SK-MEL-5 (cell line): ENCODE measurements around the gene EIF2D. TPM values are rescaled to one million over a fixed set of nuclear protein-coding genes. Genes with fewer than 3 reads are reported as not detected.
"Not testable (repeated sequence)": the region's sequence is repeated elsewhere in the genome, so short reads cannot be mapped to it uniquely, and the experiment has no call there.

ENCODE experiments used
- DNase-seq: peaks from one replicate; pipeline ENCODE4 v3.0.0-alpha.2; 2016; ENCODE audit warnings: low read depth, low spot score
- in situ Hi-C: cut with HindIII; loops from 2 replicates; pipeline ENCODE4 v1.10.0; 2016; ENCODE audit warnings: low sequenced_read_pairs, high pct_unique_total_duplicates, low pct_unique_long_range_greater_than_20kb
- total RNA-seq: library from RNA; depleted of rRNA; stranded (reverse); fragments of >200 nt; shearing (Covaris generic); gene quantifications from 2 replicates; pipeline ENCODE4 v1.2.3, GENCODE V29; 2014

The EIF2D gene
- total RNA-seq, 1 experiment from 2014 or later, result 58.7 TPM

DNA sequence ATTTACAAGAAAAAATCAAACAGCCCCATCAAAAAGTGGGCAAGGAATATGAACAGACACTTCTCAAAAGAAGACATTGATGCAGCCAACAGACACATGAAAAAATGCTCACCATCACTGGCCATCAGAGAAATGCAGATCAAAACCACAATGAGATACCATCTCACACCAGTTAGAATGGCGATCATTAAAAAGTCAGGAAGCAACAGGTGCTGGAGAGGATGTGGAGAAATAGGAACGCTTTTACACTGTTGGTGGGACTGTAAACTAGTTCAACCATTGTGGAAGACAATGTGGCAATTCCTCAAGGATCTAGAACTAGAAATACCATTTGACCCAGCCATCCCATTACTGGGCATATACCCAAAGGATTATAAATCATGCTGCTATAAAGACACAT lies 29.8 kb upstream of the EIF2D start:
- in situ Hi-C loops, result not testable (repeated sequence)

DNA sequence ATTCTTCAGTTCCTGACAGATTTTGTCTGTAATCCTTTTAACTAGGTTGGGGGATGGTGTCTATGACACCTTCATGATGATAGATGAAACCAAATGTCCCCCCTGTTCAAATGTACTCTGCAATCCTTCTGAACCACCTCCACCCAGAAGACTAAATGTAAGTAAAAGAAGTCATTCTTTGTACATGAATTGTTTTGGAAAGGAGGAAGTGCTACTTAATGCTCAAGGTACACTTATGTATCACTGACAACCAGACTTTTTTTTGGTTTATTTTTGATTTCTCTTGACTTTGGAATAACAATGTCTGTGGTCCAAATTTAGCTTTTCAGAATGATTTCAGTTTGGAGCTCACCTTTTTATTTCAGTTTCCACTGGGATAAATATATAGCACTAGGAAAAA lies 25.3 kb upstream of the EIF2D start:
- in situ Hi-C loops, result no loop called here

More for the DNA sequence above, 29.8 kb upstream of the EIF2D start:
- DNase-seq, result not testable (repeated sequence)

DNA sequence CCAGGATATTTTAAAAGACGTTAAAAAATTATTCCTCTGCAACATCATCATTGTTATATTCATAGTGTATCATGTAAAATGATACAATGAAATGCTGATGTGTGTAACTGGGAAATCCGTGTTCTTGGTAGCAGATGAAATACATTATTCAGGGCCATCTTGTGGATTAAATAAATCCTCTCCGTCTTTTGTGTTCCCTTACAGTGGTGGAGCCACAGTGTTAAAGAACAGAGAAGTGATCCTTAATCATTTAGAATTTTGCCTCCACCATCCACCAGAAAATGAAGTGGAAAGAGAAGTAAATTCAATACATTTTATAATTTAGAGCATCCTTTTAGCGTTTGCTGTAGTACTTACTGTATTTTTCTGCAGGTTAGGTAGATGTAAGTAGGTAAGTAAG lies 24.4 kb upstream of the EIF2D start:
- no peak for DNase-seq
- in situ Hi-C loops, result no loop called here

More for the DNA sequence above, 25.3 kb upstream of the EIF2D start:
- no peak for DNase-seq

DNA sequence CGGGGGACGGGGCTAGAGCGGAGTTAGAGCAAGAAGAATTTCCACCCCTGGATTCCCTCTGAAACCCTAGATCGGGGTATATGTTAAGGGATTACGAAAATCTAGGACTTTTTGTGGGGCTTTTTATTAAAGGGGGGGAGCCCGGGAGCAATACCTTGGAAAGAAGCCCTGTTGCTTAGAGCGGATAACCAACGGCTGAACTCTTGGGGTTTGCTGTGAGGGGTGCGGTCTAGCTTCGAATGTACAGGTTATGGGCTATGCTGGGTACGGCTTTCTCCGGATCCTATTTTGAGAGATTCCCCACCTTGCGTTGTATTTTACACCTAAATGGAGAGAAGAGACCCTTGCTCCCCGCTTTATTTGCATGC lies 23.7 kb upstream of the EIF2D start:
- in situ Hi-C loops, result no loop called here
- DNase-seq, result no peak

DNA sequence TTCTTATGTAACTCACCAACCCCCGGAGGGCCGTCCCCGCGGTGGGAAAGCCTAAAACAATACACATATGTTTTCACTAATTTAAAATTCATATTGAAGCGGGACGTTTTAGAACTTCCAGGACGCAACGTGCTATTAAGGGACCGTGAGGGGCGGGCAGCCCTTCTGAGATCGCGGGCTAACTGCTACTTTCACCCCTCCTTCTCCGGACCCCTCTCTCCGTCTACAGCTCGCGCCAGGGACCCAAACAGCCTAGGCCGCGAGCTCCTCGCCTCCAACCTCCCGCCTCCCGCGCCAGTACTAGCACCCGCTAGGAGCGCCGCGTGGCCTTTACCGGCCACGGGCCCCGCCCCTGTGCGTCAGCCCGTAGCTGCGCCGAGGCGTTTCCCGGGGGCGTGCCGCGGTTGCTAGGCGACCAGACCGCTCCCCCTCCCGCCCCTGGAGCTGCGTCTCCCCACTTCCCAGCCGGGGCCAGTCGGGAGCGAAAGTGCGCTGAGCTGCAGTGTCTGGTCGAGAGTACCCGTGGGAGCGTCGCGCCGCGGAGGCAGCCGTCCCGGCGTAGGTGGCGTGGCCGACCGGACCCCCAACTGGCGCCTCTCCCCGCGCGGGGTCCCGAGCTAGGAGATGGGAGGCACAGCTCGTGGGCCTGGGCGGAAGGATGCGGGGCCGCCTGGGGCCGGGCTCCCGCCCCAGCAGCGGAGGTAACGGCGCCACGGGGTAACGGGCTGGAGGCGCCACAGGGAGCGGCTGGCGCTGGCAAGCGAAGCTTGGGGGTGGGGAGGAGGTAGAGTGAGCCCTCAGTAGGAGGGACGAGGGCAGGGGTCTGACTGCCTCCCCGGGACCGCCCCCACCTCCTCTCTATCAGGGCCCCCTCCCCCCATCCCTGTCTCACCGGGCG lies 23.1 kb upstream of the EIF2D start, which contains the start of gene DYRK3:
Gene DYRK3, plus strand, starts transcription at position 457 of the 898 bp plus-strand sequence. Its CDS starts 168 bp downstream, at position 625.
- in situ Hi-C loops, result no loop called here
- peak; percentile 90 for DNase-seq

DNA sequence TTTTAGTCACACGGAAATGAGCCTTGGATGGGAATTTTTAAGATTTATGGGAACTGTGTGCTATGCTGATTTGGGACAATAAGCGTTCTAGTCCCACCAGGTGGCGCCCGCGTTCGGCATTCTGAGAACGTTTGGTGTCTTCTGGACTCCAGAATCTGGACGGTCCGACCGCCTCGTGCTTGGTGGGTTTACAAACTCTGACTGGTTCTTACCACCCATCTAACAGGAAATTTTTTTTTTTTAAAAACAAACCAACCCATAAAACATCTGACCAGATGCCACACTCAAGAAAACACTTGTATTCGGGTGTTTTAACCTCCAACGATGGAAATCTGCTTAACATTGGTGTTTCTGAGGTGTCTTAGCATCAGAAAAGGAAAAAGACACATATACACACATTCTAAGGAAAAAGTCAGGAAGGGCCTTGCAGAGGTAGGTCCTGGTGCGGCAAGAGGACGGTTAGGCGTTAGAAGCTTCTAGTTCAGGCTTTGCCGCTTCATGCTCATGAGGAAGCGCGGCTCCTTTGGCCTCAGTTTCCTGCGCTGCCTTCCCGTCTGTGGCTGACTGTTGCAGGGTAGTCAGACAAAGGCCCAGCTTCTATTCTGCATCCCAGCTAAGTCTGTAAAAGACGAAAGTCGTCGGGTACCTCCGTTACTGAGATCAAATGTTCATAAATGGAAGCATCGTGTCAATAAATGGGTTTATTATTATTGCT lies 22.3 kb upstream of the EIF2D start:
- in situ Hi-C loops, result no loop called here
- peak; percentile 96 for DNase-seq

DNA sequence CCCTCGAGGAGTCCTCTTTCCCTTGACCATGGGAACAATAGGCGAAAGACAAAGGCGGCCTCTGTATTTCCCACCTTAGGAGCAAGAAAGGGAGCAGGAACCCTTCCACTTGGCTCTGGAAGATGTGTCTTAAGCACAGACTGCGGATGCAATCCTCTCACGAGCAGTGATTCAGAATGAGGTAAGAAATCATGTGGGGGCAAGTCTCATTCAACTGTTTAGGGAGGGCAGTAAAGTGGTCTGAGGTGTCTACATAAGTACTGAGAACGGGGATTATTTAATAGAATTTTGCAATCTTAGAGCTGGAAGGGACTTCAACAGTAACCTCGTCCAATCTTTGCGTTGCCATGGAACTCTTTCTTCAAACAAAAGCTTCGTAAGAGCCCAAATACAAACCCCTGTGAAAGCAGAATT lies 21.4 kb upstream of the EIF2D start:
- in situ Hi-C loops, result no loop called here

DNA sequence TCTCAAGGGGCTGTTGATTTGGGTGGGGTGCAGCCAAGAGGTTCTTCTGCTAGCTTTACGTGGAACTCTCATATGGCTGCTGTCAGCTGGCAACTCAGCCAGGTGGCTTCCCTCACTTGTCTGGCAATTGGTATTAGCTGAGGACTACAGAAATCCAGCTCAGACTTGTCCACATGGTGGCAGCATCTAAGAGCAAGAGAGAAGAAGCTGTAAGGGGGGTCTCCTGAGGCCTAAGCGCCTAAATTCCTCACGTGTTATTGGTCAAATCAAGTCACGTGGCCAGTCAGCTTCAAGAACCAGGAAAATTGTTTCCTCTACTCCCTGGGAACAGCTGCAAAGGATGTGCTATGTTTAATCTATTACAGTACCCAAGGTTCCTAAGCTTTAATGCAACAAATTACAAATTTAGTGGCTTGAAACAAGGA lies 18.8 kb upstream of the EIF2D start:
- DNase-seq, result peak; percentile 94
- in situ Hi-C loops, result no loop called here

More for the DNA sequence above, 21.4 kb upstream of the EIF2D start:
- DNase-seq, result peak; percentile 84

DNA sequence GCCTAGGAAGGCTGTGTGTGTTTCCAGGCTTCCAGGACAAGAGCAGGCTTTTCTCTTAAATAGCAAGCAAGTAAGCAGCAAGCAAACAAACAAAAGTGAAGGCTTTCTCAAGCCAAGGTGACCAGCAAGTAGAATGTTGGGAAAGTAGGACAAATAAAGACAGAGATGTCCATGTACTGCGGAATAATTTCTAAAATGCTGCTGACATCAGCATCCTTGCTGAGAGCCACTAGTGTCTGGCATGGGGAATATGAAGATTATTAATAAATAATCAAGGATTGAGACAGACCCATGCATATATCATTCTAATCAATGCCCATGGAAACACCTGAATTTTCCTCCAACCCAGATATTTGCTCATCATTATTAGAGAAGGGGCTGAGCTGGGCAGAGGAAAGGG lies 16.7 kb upstream of the EIF2D start:
- in situ Hi-C loops, result no loop called here
- no peak for DNase-seq

DNA sequence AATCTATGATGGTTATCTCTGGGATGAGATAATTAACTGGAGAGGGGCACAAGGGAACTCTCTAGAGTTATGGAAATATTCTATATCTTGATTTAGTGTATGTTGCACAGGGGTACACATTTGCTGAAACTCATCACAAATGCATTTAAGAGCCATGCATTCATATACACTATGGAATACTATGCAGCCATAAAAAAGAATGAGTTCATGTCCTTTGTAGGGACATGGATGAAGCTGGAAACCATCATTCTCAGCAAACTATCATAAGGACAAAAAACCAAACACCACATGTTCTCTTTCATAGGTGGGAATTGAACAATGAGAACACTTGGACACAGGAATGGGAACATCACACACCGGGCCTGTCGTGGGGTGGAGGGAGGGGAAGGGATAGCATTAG lies 14.1 kb upstream of the EIF2D start:
- in situ Hi-C loops, DNase-seq: not testable (repeated sequence)

DNA sequence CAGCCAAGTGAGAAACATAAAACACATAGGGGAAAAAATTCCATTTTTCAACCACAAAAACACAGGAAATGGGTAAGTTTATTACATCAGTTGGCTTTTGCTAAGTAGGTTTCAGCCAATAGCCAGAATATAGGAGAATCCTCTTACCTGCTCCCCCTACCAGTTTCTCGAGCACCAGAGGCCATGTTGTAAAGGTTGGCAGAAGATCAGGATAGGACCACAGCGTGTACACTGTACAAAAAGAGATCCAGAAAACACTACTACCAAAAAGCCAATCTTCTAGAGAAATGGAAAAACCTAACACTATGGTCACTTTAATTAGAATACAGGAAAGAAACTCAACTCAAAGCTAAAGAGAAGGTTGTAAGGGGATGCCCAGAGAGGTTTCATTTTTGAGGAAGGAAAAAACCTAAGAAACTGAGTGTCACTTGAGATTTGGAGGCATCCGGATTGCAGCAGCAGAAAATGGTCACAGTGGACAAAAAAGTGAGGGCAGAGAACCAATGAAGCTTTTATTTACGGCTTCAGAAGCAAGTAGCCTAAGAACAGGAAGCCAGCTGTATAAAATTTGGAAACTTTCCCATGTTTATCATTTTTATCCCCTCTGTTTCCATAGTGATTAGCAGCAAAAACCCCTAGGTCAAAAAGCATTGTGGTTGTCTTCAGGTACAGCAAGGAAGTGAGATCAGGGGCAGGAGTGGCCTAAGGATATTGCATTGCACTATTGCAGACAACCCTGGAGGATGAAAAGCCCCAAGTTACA lies 2.9 kb downstream of the EIF2D start:
- no peak for DNase-seq
- in situ Hi-C loops, result no loop called here

DNA sequence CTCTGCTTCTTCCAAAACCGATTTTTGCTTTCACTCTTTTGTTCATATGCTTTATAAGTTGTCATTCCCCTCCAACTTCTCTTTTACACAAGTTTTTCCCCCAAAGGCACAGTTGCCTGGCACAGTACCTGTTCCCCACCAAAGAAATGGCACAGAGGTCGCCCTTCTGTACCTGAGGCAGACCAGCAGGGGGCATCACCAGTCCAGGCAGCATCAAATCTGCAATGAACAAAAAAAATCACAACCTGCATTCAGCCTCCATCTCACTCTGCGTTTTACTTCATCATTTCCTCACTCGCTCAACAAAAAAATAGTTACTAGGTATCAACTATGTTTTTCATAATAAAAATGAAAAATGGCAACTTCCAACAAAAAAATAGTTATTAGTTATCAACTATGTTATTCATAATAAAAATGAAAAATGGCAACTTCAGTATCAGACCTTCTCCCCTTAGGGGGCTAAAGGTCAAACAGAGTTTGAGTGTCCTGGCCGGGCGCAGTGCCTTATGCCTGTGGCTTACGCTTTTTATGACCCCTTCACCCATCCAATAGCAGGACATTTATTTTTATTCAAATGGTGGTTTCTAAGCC lies 4.1 kb downstream of the EIF2D start:
- peak; percentile 71 for DNase-seq
- in situ Hi-C loops, result no loop called here

DNA sequence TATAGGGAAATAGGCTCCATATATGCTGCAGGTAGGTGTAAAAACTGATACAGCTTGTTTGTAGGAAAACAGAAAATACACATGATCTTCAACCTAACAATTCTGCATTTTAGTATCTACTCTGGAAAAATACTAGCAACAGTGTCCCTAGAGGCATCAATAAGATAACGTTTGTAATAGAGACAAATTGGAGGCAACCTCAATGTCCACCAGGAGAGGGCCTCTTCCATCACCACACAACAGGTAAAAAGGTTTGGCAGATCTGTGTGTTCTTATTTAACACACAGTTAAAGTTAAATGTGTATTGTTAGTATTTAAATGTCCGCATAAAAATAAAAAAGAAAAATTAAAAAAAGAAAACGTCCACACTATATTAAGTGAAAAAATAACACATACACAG lies 5.4 kb downstream of the EIF2D start:
- peak; percentile 57 for DNase-seq
- in situ Hi-C loops, result no loop called here

DNA sequence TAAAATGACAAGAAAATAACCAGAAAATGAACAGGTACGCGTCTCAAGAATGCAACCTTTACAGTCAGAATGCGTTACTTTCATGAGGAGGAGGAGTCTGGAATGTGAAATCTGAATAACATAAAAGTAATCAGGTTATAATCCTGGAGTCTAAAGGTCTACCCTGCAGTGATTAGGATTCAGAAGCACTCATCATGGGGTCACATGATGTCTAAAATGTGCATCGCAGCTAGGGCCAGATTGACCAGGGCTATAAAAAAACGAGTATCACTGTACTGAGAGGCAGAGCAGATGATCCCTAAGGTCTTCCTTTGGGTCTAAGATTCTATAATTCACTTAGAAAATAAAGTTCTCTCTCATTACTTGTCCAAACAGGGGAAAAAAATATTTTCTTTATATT lies 7.4 kb downstream of the EIF2D start:
- in situ Hi-C loops, result no loop called here
- DNase-seq, result no peak

DNA sequence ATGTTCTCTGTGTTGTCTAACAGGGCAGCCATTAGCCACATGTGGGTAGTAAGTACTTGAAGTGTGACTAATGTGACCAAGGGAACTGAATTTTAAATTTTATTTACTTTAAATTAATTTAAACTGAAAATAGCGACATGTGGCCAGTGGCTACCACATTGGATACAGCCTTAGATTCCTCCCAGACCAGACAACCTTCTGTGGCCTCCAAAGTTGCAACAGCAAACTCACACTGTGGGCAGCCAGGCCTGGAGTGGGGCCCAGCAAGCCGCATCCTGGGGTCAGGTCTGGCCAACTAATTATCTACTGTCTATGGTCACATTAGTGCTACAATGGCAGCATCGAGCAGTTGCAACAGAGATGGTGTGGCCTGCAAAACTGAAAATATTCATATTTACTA lies 11.7 kb downstream of the EIF2D start:
- in situ Hi-C loops, result no loop called here

DNA sequence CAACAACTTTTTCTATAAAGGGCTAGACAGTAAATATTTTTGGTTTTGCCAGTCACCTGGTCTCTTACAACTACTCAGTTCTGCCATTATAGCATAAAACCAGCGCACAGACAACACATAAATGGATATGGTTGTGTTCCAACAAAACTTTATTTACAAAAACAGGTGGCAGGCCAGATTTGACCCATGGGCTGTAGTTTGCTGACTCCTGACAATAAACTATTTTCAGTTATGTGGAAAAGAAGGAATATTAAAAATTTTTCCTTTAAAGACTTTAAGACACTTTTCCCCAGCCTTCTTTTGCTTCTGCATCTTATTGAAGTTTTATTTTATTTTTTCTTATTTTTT lies 16.0 kb downstream of the EIF2D start:
- in situ Hi-C loops, result no loop called here
- DNase-seq, result no peak

More for the DNA sequence above, 11.7 kb downstream of the EIF2D start:
- DNase-seq, result no peak

DNA sequence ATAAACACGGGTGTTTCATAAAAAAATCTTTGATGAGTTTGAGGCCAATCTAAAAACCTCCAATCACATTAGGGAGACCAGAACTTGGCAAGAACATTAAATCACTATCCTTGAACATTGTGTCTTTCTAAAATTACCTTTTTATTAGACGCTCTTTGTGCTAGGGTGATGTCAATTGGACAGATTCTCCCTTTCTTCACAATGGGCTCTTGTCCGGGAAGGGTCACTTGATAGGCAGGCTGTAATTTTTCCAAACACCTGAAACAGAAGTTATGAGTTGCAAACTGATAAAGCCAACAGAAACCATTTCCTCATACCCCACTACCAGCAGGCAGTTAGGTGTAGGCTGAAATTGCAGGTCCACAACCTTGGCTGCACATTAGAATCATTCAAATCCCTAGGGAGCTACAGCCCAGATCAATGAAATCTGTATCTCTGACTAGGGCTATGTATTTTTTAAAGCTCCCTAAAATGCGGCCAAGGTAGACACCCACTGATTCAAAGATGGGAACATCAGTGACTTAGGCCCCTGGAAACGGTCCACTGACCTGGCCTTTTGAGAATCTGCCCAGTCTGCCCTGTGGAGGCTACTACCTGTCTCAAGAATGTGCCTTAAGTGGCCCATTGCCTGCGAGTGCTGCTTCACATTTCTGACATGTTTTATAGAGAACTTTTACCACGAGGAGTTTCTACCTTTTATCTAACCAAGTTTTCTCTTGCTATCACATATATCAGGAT lies 16.5 kb downstream of the EIF2D start:
- in situ Hi-C loops, result no loop called here
- DNase-seq, result peak; percentile 78
